ENCODE measurements around the gene MAPKAPK3.

MAPKAPK3 gene

DNA sequence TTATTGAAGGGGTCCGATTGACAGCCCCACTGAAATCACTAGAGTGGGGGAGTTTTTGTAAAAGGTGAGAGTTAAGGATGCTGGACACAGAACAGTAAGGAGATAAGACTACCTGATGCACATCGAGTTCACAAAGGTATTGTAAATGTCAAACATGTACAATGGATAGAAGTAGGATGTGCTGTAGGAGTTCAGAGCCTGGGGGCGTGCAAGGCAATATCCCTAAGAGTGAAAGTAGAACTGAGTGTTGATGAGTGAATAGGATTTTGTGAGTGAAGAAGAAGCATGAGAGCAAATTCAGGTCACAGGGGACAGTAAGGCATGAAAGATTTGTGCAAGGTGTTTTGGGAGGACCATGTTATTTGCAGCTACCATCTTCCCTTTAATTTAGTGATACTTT is 79.3 kb downstream of the MAPKAPK3 start:
- H3K27me3 ChIP-seq (ENCODE audit: control insufficient read depth, insufficient read depth, low read length): no peaks in the 10 kb centered on the region
- peaks cover 10% of the 10 kb centered on the region for H3K4me1 ChIP-seq (ENCODE audit: control insufficient read depth, insufficient read depth, low read length)
- H3K36me3 ChIP-seq (ENCODE audit: control insufficient read depth, insufficient read depth, low read length): no peaks in the 10 kb centered on the region
- no peak overlapping the region for H3K27ac ChIP-seq (ENCODE audit: low read depth, low read length)
- H3K4me3 ChIP-seq (ENCODE audit: low read depth, low read length): no peak overlapping the region
- H3K9me3 ChIP-seq (ENCODE audit: control insufficient read depth, insufficient read depth, low read length): no peaks in the 10 kb centered on the region
- no peak overlapping the region for H3K9ac ChIP-seq (ENCODE audit: low read depth, low read length)

GRCh38 chr3:50698269-50698668 is 81.3 kb downstream of the MAPKAPK3 start:
- Histone ChIP-seq H3K27ac (ENCODE audit: low read depth, low read length) (no peak overlapping the region), H3K4me3 (ENCODE audit: low read depth, low read length) (no peak overlapping the region), H3K9me3 (ENCODE audit: control insufficient read depth, insufficient read depth, low read length) (no peaks in the 10 kb centered on the region), H3K27me3 (ENCODE audit: control insufficient read depth, insufficient read depth, low read length) (no peaks in the 10 kb centered on the region), H3K36me3 (ENCODE audit: control insufficient read depth, insufficient read depth, low read length) (no peaks in the 10 kb centered on the region), H3K4me1 (ENCODE audit: control insufficient read depth, insufficient read depth, low read length) (peaks cover 10% of the 10 kb centered on the region), H3K9ac (ENCODE audit: low read depth, low read length) (no peak overlapping the region)

All from HUES48 (cell line).